Neuron (in vitro differentiated cells): ENCODE results near the gene KIAA0040.

ENCODE experiments used
- H2AFZ ChIP-seq: one replicate; pipeline ENCODE4 v1.6.1; 2013; ENCODE audit warnings: low read depth, mild to moderate bottlenecking, inconsistent platforms, low read length, moderate library complexity
- H3K27me3 ChIP-seq: one replicate; pipeline ENCODE4 v1.6.1; 2013; ENCODE audit warnings: low read length; ENCODE audit not compliant: insufficient read depth
- H3K36me3 ChIP-seq: one replicate; pipeline ENCODE4 v1.6.1; 2013; ENCODE audit warnings: low read length; ENCODE audit not compliant: insufficient read depth
- H3K4me1 ChIP-seq: one replicate; pipeline ENCODE4 v1.6.1; 2013; ENCODE audit warnings: low read length; ENCODE audit not compliant: insufficient read depth
- H3K4me3 ChIP-seq: 2 replicates; pipeline ENCODE4 v1.5.1; 2013; ENCODE audit warnings: mild to moderate bottlenecking, low read length, moderate library complexity
- H3K9me3 ChIP-seq: one replicate; pipeline ENCODE4 v1.6.1; 2013; ENCODE audit warnings: low read length

The KIAA0040 gene

GRCh38 chr1:175133673-175134435 lies 58.7 kb downstream of the KIAA0040 start:
- peaks cover 11% of the 10 kb centered on the region for H3K4me1 ChIP-seq
- no peaks in the 10 kb centered on the region for H3K27me3 ChIP-seq
- no peaks in the 10 kb centered on the region for H3K9me3 ChIP-seq
- H2AFZ ChIP-seq = no peak overlapping the region
- H3K36me3 ChIP-seq = no peaks in the 10 kb centered on the region
- H3K4me3 ChIP-seq = no peak overlapping the region

DNA sequence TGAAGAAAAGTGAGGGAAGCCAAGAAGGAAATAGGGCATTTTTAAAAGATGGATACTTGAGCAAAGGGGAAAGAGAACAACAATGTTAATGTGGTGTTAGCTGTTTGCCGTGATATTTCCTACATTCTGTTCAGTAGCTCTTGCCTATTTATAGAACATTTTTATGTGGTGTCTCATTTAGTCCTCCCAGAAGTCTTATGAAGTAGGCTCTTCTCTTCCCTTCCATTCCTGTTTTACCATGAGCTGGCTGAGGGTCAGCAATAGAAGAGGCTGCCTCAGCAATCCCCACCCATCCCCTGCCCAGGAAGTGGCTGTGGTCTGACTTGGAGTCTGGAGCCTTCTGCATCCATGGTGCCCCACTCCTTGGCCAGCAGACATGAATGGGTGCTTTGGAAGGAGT lies 60.1 kb downstream of the KIAA0040 start:
- Histone ChIP-seq H2AFZ (no peak overlapping the region), H3K4me1 (peaks cover 11% of the 10 kb centered on the region), H3K27me3 (no peaks in the 10 kb centered on the region), H3K36me3 (no peaks in the 10 kb centered on the region), H3K9me3 (no peaks in the 10 kb centered on the region), H3K4me3 (no peak overlapping the region)

DNA sequence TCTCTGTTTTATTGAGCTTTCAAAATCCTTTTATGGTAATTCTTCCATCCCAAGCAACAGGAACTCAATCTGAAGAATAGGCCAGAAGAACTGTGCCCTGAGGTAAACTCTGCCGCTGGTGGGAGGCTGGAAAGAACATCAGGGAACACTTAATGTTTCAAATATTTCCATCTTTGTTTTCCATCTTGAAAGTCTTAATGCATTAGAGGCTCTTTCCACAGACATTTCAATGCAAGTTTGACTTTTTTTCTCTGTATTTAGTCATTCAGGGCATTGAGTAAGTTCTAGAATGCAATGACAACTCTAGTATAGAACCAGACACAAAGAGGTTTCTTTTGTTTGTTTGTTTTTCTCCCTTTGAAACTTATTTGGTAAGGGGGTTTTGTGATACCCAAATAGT lies 61.5 kb downstream of the KIAA0040 start:
- Histone ChIP-seq H3K36me3 (no peaks in the 10 kb centered on the region), H2AFZ (no peak overlapping the region), H3K4me1 (peaks cover 11% of the 10 kb centered on the region), H3K9me3 (no peaks in the 10 kb centered on the region), H3K4me3 (no peak overlapping the region), H3K27me3 (no peaks in the 10 kb centered on the region)

GRCh38 chr1:175130649-175131045 lies 61.9 kb downstream of the KIAA0040 start:
- H3K4me1 ChIP-seq = peaks cover 11% of the 10 kb centered on the region
- no peak overlapping the region for H3K4me3 ChIP-seq
- peak overlapping the region; percentile 13 for H2AFZ ChIP-seq
- H3K27me3 ChIP-seq = no peaks in the 10 kb centered on the region
- H3K9me3 ChIP-seq = no peaks in the 10 kb centered on the region
- no peaks in the 10 kb centered on the region for H3K36me3 ChIP-seq

- Histone ChIP-seq H3K36me3 (no peaks in the 10 kb centered on the region), H3K9me3 (no peaks in the 10 kb centered on the region), H2AFZ (peak overlapping the region; percentile 13), H3K4me3 (no peak overlapping the region), H3K27me3 (no peaks in the 10 kb centered on the region), H3K4me1 (peaks cover 11% of the 10 kb centered on the region)
Observed at GRCh38 chr1:175129997-175130648, 62.5 kb downstream of the KIAA0040 start.

GRCh38 chr1:175129644-175129996 lies 63.0 kb downstream of the KIAA0040 start:
- Histone ChIP-seq H2AFZ (peak overlapping the region; percentile 13), H3K4me1 (peaks cover 11% of the 10 kb centered on the region), H3K36me3 (no peaks in the 10 kb centered on the region), H3K4me3 (no peak overlapping the region), H3K9me3 (no peaks in the 10 kb centered on the region), H3K27me3 (no peaks in the 10 kb centered on the region)

DNA sequence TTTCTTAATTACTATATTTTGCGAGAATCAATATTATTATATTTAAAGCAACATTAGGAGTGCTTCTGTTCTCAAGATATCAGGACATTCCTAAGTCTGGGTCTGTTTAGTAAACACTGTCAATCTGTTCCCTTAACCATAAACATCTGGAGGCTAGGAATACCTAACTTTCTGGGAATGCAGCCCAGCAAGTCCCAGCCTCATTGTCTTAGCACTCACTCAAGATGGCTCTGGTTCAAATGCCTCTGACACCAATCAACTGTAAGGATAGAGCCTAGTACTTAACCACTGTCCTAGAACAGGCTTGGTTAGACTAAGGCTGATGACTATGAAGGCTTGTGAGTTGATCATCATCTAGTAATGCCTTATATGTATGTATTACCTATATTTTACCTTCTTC lies 63.4 kb downstream of the KIAA0040 start:
- Histone ChIP-seq H3K36me3 (no peaks in the 10 kb centered on the region), H3K4me3 (no peak overlapping the region), H3K4me1 (peaks cover 11% of the 10 kb centered on the region), H3K27me3 (no peaks in the 10 kb centered on the region), H2AFZ (peak overlapping the region; percentile 13), H3K9me3 (no peaks in the 10 kb centered on the region)

- Histone ChIP-seq H3K4me3 (no peak overlapping the region), H3K4me1 (peaks cover 11% of the 10 kb centered on the region)
Observed at GRCh38 chr1:175128523-175128922, 64.1 kb downstream of the KIAA0040 start.

DNA sequence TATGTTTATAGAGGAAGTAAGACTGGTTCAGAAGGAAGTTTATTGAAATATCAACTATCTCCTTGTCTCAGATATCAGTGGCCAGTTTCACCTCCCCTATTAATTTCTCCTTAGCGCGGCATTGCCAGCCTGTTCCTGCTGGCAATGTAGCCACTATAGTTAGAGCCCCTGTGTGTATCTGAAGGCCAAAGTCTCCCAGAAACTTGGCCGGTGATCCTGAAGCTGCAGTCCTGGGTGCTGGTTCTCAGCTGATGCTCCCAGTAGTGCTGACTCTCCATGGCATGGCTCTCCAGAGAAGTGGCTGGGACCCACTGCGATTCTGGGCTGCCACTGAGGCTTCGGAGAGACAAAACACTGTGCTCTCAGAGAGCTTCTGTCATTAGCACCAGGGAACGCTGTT lies 65.0 kb downstream of the KIAA0040 start:
- Histone ChIP-seq H3K27me3 (no peaks in the 10 kb centered on the region), H2AFZ (no peak overlapping the region), H3K4me1 (peaks cover 11% of the 10 kb centered on the region), H3K4me3 (no peak overlapping the region), H3K36me3 (no peaks in the 10 kb centered on the region), H3K9me3 (no peaks in the 10 kb centered on the region)

More at GRCh38 chr1:175128523-175128922, 64.1 kb downstream of the KIAA0040 start:
- H3K36me3 ChIP-seq = no peaks in the 10 kb centered on the region
- no peaks in the 10 kb centered on the region for H3K27me3 ChIP-seq
- no peak overlapping the region for H2AFZ ChIP-seq
- no peaks in the 10 kb centered on the region for H3K9me3 ChIP-seq

- Histone ChIP-seq H3K36me3 (no peaks in the 10 kb centered on the region), H2AFZ (no peak overlapping the region), H3K4me1 (peaks cover 11% of the 10 kb centered on the region), H3K27me3 (no peaks in the 10 kb centered on the region), H3K9me3 (no peaks in the 10 kb centered on the region), H3K4me3 (no peak overlapping the region)
Observed at GRCh38 chr1:175126347-175126746, 66.2 kb downstream of the KIAA0040 start.

DNA sequence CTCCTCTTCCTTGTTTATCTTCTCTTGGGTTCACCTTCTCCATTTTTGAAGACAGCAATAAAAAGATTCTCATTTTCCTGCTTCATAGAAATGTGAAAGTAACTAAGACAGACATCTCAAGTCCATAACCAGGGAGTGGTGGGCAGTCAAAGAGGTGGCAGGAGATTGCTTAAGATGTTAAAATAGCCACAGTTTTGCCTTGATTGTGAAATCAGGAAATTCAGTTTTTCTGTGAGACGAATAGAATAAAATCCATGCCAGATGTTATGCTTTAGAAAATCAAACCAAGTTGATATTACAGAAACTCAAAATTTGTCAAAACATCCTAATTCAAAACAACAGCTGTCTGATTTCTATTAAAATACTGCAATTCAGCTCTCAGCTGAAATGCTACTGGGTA lies 67.7 kb downstream of the KIAA0040 start:
- Histone ChIP-seq H3K36me3 (no peaks in the 10 kb centered on the region), H2AFZ (peak overlapping the region; percentile 10), H3K4me1 (peaks cover 3% of the 10 kb centered on the region), H3K4me3 (no peak overlapping the region), H3K9me3 (no peaks in the 10 kb centered on the region), H3K27me3 (no peaks in the 10 kb centered on the region)

GRCh38 chr1:175120511-175120910 lies 72.1 kb downstream of the KIAA0040 start:
- H3K9me3 ChIP-seq = no peaks in the 10 kb centered on the region
- no peaks in the 10 kb centered on the region for H3K36me3 ChIP-seq
- H3K27me3 ChIP-seq = no peaks in the 10 kb centered on the region
- no peak overlapping the region for H2AFZ ChIP-seq
- H3K4me1 ChIP-seq = no peaks in the 10 kb centered on the region
- H3K4me3 ChIP-seq = no peak overlapping the region

GRCh38 chr1:175118375-175119367 lies 73.9 kb downstream of the KIAA0040 start:
- H3K36me3 ChIP-seq = no peaks in the 10 kb centered on the region
- peaks cover 3% of the 10 kb centered on the region for H3K9me3 ChIP-seq
- no peak overlapping the region for H3K4me3 ChIP-seq
- no peaks in the 10 kb centered on the region for H3K27me3 ChIP-seq
- H2AFZ ChIP-seq = no peak overlapping the region
- no peaks in the 10 kb centered on the region for H3K4me1 ChIP-seq
